ENCODE data around the gene KCTD17.

GRCh38 chr22:37057796-37058510, 6.4 kb downstream of the KCTD17 start:
- TF ChIP-seq CTCF (IDR thresholded peaks at IDR 0.05) (no peak), POLR2A (IDR thresholded peaks at IDR 0.05) (no peak)
